ENCODE results near the gene SIRPG. TPM values are rescaled to one million over a fixed set of nuclear protein-coding genes. Genes with fewer than 3 reads are reported as not detected.

The SIRPG gene

DNA sequence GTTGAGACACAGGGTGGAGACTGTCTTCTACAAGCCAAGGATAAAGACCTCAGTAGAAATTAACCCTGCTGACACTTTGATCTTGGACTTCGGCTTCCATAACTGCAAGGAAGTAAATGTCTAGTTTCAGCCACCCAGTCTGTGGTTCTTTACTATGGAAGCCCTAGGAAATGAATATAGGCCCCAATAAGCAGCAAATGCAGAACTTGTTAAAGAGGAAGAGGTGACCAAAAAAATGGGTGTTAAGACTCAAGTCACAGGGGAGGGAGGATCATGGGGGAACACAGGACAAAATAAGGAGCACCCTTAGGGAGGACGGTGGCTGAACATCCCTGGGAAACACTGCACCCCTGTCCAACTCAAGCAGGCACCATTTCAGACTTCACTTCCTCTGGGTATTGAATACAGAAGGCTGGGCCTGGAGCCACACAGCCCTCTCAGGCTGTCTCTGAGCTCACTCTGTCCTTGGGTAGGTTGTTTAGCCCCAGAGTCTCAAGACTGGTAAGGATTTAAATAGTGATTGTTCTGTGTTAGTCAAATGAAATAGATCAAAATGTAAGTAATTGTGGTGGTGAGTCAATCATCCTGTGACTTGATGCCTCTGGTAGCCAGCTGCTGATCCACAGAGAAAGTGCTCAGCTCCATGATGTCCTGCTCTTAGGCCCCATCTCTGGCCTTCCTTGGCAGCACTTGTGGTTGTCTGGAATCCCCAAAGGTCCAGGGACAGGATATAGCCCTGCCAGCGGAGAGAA, 69.6 kb downstream of the SIRPG start:
- Histone ChIP-seq H3K9me3 (replicated peaks; ENCODE audit: low read length) (no peaks in the 10 kb centered on the region), H3K4me1 (ENCODE audit: control insufficient read depth, insufficient read depth, low read length) (no peaks in the 10 kb centered on the region), H3K36me3 (ENCODE audit: insufficient read depth, low read length) (no peaks in the 10 kb centered on the region), H3K4me2 (ENCODE audit: low read length) (no peak overlapping the region), H3K9ac (ENCODE audit: low read depth, low read length) (no peak overlapping the region), H3K4me3 (ENCODE audit: low read length) (no peak overlapping the region), H3K27me3 (ENCODE audit: control insufficient read depth, insufficient read depth, low read length) (no peaks in the 10 kb centered on the region)

DNA sequence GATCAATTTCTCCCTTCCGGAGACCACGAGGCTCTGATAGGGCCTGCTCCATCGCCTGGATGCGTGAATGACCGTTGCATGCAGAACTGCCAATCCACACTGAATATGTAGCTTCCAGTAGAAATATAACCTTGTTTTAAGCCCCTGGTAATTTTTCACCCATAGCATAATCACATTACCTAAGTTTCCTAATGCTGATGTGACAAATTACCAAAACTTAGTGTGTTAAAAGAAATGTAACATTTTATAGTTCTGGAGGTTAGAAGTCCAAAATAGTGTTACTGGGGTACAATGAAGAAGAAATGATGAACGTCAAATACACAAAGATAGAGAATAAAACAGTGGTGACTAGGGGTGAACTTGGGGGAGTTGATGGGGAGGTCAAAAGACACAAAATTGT, 78.1 kb downstream of the SIRPG start:
- Histone ChIP-seq H3K27me3 (ENCODE audit: control insufficient read depth, insufficient read depth, low read length) (no peaks in the 10 kb centered on the region), H3K4me3 (ENCODE audit: low read length) (no peak overlapping the region), H3K4me1 (ENCODE audit: control insufficient read depth, insufficient read depth, low read length) (no peaks in the 10 kb centered on the region), H3K36me3 (ENCODE audit: insufficient read depth, low read length) (no peaks in the 10 kb centered on the region), H3K9ac (ENCODE audit: low read depth, low read length) (no peak overlapping the region), H3K4me2 (ENCODE audit: low read length) (no peak overlapping the region), H3K9me3 (replicated peaks; ENCODE audit: low read length) (no peaks in the 10 kb centered on the region)

Small RNA genes within 50 kb of the gene (small RNA-seq; reads per million reads assigned to genes)
- gene AL109809.3 (not detected), gene RN7SL561P (not detected)

Data from skeletal muscle satellite cell (primary cell).